Measurements from ENCODE around the gene MRPL46.

GRCh38 chr15:88512078-88512477, 44.9 kb upstream of the MRPL46 start:
- TF ChIP-seq ELF1 (IDR thresholded peaks at IDR 0.05; ENCODE audit: borderline replicate concordance, low read depth) (no peak), REST (IDR thresholded peaks at IDR 0.05; ENCODE audit: low read depth) (no peak), CTCF (IDR thresholded peaks at IDR 0.05 in 2 of 3, conservative IDR thresholded peaks at IDR 0.05 in 1 of 3; ENCODE audit: borderline replicate concordance in 1 of 3, insufficient read depth in 1 of 3, low read depth in 2 of 3, low read length in 2 of 3) (no peak), ZNF274 (IDR thresholded peaks at IDR 0.05; ENCODE audit: low read depth, low read length) (no peak), POLR2AphosphoS5 (IDR thresholded peaks at IDR 0.05; ENCODE audit: low read depth, low read length) (no peak), ATF3 (IDR thresholded peaks at IDR 0.05) (no peak), MAX (IDR thresholded peaks at IDR 0.05) (no peak), TCF7L2 (IDR thresholded peaks at IDR 0.05; ENCODE audit: borderline replicate concordance, extremely low read depth, insufficient read depth, insufficient read length) (no peak), JUND (IDR thresholded peaks at IDR 0.05) (no peak), EZH2 (IDR thresholded peaks at IDR 0.05) (no peak), EZH2phosphoT487 (IDR thresholded peaks at IDR 0.05; ENCODE audit: borderline replicate concordance) (no peak), POLR2A (IDR thresholded peaks at IDR 0.05; ENCODE audit: borderline replicate concordance, extremely low read depth, insufficient read depth, insufficient read length) (no peak), RAD21 (IDR thresholded peaks at IDR 0.05; ENCODE audit: low read depth) (no peak)

Data from HCT116 (cell line).